GM21576 (cell line): ENCODE results near the gene CDC42.
"Not testable (repeated sequence)": the region's sequence is repeated elsewhere in the genome, so short reads cannot be mapped to it uniquely, and the experiment has no call there.

Source experiments
- ATAC-seq: cut with Tn5 transposase; IDR thresholded peaks from one replicate; pipeline ENCODE4 v1.9.1; 2021; ENCODE audit warnings: mild to moderate bottlenecking, moderate library complexity; ENCODE audit not compliant: unreplicated experiment

CDC42 gene

DNA sequence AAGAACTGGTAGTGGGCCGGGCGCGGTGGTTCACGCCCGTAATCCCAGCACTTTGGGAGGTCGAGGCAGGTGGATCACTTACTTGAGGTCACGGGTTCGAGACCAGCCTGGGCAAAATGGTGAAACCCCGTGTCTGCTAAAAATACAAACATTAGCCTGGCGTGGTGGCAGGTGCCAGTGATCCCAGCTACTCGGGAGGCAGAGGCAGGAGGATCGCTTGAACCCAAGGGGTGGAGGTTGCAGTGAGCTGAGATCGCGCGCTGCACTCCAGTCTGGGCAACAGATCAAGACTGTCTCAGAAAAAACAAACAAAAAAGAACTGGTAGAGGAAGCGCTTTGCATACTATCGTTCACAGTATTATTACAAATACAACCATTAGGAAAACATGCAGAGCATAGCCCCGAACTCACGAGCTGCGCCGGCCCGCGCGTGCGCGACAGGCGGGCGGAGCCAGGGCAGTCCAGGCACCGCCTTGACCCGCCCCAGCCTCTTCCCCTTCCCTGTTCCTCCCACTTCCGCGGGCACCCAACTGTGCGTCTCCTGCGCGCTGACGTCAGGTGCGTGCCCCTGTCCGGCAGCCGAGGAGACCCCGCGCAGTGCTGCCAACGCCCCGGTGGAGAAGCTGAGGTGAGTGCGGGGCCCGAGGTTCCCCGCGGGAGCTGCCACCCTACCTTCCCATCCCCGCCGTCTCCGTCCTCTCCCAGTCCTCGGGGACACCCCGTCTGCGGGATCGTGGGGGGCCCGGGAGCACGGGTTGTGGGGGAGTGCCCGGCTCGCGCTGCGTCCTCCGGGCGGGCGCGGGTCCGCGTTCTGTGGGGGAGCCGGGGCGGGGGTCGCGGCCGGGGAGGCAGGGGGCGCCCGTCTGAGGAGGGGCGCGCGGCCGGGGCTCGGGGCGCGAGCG is at the start of gene CDC42:
CDC42 (plus strand) TSS at position 595 of the 902 bp plus-strand sequence. CDS start 25,770 bp downstream, outside the sequence.
- ATAC-seq = peak; percentile 71

- ATAC-seq = not testable (repeated sequence)
Observed at GRCh38 chr1:22002875-22003274, 49.6 kb upstream of the CDC42 start.

DNA sequence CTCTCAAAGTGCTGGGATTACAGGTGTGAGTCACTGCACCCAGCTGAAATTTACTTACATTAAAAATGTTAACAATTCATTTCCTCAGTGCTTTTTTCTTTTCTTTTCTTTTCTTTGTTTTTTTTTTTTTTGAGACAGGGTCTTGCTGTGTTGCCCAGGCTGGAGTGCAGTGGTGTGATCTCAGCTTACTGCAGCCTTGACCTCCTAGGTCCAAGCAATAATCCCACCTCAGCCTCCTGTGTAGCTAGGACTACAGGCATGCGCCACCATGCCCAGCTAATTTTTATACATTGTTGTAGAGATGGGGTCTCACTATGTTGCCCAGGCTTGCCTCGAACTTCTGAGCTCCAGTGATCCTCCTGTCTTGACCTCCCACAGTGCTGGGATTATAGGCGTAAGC is 48.5 kb upstream of the CDC42 start:
- ATAC-seq = not testable (repeated sequence)

DNA sequence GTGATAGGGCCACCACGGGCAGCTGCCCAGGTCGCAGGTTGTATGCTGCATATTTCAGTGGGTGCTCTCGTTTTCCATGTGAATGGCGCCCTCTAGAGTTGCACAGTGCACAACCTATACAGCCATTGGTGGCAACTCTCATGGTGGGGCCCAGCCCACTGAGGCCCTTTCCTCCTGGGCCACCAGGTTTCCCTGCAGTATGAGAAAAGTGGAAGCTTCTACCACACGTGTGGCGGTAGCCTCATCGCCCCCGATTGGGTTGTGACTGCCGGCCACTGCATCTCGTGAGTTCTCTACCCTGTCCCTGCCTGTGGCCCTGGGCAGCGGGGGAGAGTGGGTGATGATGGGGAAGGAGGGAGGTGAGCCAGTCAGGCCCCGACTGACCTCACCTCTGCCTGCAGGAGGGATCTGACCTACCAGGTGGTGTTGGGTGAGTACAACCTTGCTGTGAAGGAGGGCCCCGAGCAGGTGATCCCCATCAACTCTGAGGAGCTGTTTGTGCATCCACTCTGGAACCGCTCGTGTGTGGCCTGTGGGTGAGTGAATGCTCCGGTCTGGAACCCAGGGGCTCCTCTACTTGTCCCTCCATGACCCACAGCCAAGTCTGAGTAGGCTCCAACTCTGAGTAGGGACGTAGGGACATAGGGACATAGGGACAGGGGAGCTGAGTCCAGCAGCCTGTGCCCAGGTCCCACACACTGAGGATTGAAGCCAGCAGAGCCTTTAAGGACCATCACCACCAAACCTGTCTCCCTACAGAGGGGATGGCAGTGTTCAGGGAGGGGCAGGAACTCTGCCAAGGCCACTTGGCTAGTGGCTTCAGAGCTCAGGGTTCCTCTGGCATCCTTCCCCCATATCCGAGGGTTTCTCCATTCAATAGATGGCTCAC is 47.0 kb upstream of the CDC42 start:
- not testable (repeated sequence) for ATAC-seq

DNA sequence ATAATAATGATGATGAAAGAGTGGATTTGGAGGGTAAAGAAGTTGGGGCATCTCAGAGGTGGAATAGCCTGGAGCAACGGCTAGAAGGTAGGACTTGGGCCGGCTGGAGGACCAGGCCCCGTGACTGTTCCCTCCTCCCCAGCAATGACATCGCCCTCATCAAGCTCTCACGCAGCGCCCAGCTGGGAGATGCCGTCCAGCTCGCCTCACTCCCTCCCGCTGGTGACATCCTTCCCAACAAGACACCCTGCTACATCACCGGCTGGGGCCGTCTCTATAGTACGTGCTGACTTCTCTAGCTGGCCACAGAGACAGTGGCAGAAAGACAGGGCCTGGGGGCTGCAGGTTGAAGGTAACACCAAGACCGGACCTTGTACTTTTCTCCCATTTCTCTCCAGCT is 45.8 kb upstream of the CDC42 start:
- ATAC-seq = not testable (repeated sequence)

DNA sequence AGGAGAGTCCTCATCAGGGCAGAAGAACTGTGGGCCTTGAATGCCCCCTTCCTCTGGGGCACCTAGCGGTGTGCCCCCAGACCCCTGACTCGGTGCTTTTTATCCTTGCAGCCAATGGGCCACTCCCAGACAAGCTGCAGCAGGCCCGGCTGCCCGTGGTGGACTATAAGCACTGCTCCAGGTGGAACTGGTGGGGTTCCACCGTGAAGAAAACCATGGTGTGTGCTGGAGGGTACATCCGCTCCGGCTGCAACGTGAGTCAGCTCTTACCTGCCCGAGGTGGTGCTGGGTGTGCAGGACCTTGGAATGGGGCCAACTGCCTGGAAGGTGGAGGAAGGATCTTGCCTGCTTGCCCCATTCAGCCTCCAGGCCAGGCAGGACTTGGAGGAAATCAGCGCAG is 45.2 kb upstream of the CDC42 start:
- not testable (repeated sequence) for ATAC-seq

DNA sequence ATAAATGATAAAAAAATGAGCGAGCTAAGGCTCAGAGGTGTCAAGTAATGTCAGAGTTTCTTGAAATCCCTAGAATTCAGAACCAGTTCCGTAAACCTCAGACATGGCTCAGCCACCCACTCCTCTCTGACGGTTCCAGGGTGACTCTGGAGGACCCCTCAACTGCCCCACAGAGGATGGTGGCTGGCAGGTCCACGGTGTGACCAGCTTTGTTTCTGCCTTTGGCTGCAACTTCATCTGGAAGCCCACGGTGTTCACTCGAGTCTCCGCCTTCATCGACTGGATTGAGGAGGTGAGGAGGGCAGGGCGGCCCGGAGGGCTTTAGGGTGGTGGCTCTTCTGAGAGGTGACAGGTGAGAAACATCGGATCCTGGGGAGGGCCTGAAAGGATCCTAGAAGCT is 42.9 kb upstream of the CDC42 start:
- not testable (repeated sequence) for ATAC-seq

DNA sequence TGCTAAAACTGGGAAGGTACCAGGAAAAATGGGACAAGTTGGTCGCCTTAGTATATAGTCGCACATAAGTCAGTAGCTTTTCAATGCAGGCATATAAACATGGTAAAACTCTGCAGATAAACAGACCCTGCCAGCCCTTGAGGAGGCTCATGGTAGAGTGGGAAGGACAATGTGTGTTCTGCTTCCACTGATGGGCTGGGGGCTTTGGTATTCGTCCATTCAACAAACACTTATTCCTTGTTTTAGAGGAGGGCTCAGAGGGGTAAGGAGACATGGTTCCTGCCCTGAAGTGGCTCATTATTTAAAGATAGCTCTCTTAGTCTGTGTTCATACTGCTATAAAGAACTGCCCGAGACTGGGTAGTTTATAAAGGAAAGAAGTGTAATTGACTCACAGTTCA is 39.8 kb upstream of the CDC42 start:
- not testable (repeated sequence) for ATAC-seq

GRCh38 chr1:22014575-22015206 is 37.8 kb upstream of the CDC42 start:
- not testable (repeated sequence) for ATAC-seq

DNA sequence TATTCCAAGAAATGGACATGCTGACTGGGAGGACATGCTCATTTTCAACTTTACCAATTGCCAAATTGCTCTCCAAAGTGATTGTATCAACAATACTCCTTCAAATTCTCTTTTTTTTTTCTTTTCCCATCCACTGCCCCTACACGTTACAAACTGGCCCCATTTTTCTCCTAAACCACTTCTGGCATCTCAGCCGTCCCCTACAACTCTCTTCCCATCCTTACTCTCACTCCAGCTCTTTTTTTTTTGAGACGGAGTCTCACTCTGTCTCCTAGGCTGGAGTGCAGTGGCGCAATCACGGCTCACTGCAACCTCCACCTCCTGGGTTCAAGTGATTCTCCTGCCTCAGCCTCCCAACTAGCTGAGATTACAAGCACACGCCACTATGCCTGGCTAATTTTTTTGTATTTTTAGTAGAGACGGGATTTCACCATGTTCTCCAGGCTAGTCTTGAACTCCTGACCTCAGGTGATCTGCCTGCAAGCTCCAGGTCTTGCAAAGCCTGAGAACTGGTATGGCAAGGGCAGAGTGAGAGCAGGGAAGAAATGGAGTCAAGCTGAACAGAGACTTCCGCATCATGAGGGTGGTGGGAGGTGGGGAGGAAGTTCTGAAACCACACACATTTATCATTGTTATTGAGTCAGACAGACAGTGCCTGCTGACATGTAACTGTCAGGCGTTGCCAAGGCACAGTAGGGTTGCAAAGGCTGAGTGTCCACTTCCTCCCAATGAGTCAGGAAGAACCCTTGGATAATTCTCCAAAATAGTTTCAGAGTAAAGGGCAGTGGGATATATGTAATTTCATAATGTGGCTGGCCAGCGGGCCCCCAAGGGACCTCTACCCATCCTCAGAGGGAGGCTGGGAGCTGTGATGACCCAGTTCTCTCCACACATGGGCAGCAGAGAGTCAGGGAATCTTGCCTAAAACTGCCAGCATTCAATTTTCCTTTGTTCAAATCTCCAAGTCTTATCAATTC is 33.6 kb upstream of the CDC42 start:
- no peak for ATAC-seq

GRCh38 chr1:22021061-22021460 is 31.4 kb upstream of the CDC42 start:
- ATAC-seq = no peak

DNA sequence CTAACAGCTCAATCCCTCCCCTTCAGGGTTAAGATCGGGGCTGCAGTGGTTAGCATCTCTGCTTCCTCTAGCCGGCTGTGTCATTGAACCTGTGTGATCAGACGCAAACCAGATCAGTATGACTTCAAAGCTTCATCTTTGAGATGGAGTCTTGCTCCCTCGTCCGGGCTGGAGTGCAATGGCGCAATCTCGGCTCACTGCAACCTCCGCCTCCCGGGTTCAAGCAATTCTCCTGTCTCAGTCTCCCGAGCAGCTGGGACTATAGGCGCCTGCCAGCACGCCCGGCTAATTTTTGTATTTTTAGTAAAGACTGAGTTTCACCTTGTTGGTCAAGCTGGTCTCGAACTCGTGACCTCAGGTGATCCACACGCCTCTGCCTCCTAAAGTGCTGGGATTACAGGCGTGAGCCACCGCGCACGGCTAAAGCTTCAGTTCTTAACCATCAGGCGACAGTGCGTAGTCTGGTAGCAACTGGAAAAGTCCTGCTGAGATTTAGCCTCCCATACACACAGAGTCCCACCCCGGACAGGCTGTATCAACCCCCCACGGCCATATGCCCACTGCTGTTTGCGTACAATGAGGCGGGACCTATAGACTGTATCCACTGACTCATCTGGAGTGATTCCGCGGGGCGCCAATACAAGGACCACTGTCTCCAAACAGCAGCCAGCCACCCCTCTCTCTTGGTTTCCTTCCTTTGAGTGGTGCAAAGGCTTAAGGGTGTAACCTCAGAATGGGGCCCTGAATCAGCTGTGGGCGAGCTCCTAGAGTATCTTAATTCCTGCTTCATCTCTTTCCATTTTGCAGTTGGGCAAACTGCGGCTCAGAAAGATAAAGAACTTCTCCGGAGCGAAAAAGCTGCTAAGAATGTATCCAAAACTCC is 27.8 kb upstream of the CDC42 start:
- ATAC-seq = peak; percentile 30

DNA sequence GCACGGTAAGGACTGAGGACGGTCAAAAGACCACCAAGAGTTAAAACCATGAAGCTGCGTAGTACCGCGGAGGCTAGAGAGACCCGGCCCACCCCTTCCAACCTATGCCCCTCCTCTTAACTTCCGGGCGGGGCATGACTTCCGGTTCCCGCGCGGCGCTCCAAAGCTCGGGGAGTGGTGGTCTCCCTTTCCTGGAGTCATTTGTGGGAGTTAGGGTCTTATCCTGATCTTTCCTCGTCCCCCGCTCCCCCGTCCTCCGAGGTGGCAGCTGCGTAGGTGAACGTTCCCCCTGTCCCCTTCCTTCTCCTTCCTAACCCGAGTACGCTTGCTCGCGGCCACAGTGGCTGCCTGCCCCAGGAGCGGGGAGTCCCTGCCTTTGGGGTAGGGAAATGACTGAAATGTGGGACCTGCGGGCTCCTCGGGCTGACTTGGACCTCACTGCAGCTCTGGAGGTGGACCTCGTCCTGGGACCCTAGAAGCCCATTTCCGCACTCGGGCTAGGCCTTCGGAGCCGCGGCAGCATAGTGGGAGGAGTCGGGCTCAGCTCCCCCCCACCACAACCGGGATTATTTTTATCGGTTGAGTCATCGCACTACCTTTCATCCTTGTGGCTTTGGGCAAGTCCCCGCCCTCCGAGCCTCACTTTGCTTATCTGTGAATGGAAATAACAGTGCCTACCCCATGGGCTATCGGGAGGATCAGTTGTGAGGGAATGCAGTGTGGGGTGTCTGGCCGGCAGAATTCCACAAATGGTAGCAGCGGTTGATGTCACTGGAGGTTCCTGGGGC is 26.9 kb upstream of the CDC42 start:
- ATAC-seq = peak; percentile 62

- no peak for ATAC-seq
Observed at GRCh38 chr1:22026924-22027289, 25.6 kb upstream of the CDC42 start.

DNA sequence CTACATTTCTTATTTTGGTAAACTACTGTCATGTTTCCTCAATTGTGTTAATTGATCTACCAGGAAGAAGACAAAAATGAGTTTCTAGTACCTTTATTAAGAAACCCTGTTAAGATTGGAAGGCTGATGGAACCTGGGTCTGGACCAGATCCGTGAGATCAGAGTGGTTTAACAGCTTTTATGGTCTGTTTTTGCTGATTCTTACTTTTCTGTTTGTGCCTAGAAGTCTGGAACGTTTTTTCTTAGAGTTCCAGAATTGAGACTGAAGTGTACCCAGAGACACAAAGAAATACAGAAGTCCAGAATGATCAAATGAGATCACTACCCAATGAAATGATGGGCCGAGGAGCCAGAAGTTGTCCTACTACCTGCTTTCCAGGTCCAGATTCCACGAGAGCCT is 22.5 kb upstream of the CDC42 start:
- ATAC-seq = no peak

DNA sequence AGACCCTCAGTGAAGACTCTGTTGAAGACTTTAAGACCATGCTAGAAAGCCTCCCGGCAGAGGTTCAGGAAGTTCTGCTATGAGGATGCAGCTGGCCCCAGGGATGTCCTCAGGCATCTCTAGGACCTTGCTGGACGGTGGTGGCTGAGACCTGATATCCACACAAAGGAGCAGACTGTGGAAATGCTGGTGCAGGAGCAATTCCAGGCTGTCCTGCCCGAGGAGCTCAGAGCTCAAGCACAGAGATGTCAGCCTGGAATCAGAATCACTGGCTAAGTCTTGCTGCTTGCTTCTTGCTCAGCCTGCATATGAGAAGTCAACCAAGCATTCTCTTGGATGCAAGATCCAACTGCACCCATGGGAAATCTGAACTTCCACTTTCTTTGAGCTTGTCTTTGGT is 22.0 kb upstream of the CDC42 start:
- no peak for ATAC-seq

DNA sequence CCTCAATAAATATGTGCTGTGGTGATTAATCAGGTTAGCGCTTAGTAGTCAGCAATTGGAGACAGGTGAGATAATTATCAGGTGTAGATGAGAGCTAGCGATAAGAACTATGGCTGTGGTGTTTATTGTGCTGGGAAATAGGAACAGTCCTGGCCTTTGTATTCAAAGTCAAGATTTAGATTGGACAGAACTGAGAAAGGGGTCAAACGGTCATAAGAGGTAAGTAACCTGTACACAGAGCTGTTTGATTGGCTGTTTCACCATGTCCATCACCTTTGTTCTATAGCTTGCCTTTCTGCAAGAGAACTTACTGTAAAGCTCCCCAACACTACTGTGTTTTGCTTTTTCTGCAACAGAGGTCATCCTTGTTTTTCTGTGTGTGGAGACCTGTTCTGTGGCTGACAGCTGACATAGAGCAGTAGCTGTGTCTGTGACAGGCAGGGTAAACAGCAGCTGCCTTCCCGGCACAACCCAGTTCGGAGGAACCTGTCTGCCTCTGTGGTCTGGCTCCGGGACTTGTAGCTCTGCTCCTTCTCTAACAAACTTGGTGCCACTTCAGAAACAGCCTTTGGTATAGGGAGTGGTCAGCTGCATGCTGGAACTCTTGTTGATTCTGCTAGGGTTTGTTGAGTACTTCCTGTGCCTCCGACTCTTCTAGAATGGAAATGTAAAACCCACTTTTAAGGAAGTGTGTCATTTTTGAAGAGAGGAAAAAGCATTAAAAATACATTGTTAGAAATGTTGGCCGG is 21.1 kb upstream of the CDC42 start:
- no peak for ATAC-seq

DNA sequence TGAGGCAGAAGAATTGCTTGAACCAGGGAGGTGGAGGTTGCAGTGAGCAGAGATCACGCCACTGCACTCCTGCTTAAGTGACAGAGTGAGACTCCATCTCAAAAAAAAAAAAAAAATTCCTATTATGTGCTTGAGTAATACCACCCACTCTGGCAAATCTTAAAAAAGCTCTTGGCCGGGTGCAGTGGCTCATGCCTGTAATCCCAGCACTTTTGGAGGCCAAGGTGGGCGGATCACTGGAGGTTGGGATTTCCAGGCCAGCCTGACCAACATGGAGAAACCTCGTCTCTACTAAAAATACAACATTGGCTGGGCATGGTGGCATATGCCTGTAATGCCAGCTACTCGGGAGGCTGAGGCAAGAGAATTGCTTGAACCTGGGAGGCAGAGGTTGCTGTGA is 17.7 kb upstream of the CDC42 start:
- not testable (repeated sequence) for ATAC-seq
